ENCODE data around the gene SNRK. TPM values are rescaled to one million over a fixed set of nuclear protein-coding genes. Genes with fewer than 3 reads are reported as not detected.
A peak's percentile ranks its signal among the peaks of the same experiment; 100 is the strongest.

SNRK gene
- total and polyA plus RNA-seq, 9 of the 15 experiments (the other 6 are each of a cell fraction or from before 2014, with no cell fraction given): 1.7 to 12.3 (median 7.3) TPM

- TF ChIP-seq MLX (CRISPR knock-in tag; conservative IDR thresholded peaks at IDR 0.05): no peak
- no peak for TF ChIP-seq PRPF4 (IDR thresholded peaks at IDR 0.05; ENCODE audit: insufficient read depth, low read depth, low read length, poor library complexity, severe bottlenecking)
- no peak; the same call in 1 of the 2 replicates for TF ChIP-seq SOX6 (IDR thresholded peaks at IDR 0.05)
- no peak for TF ChIP-seq ILK (tag; IDR thresholded peaks at IDR 0.05; ENCODE audit: borderline replicate concordance, low read depth)
- no peak for TF ChIP-seq STAT5B (CRISPR knock-in tag; IDR thresholded peaks at IDR 0.05)
- TF ChIP-seq HES1 (IDR thresholded peaks at IDR 0.05; ENCODE audit: low read depth): no peak
- peak; percentile 71 for TF ChIP-seq POLR2AphosphoS5 (IDR thresholded peaks at IDR 0.05; ENCODE audit: control insufficient read depth, insufficient read depth, low read depth, low read length)
- TF ChIP-seq RREB1 (CRISPR knock-in tag; IDR thresholded peaks at IDR 0.05): peak; percentile 71; the same call in 1 of the 2 replicates
- TF ChIP-seq MYBL2 (IDR thresholded peaks at IDR 0.05; ENCODE audit: low read depth): no peak
- TF ChIP-seq MYBL2 (CRISPR knock-in tag; IDR thresholded peaks at IDR 0.05; ENCODE audit: borderline replicate concordance): no peak
- TF ChIP-seq ZNF239 (CRISPR knock-in tag; IDR thresholded peaks at IDR 0.05): no peak
- no peak for TF ChIP-seq MAFK (IDR thresholded peaks at IDR 0.05; ENCODE audit: low read length)
- TF ChIP-seq CTBP1 (IDR thresholded peaks at IDR 0.05; ENCODE audit: borderline replicate concordance): peak; percentile 98
Observed at GRCh38 chr3:43286115-43286840, at the start of gene SNRK (continued).

Measured in K562 (cell line).